GM18519 (cell line): Measurements from ENCODE around the gene CLDN3.

Experiments used
- ATAC-seq: cut with Tn5 transposase; IDR thresholded peaks from one replicate; pipeline ENCODE4 v1.9.1; 2021; ENCODE audit warnings: mild to moderate bottlenecking, moderate library complexity; ENCODE audit not compliant: unreplicated experiment, low FRiP score

Gene CLDN3

GRCh38 chr7:73773700-73774517 lies 3.8 kb upstream of the CLDN3 start:
- no peak for ATAC-seq

DNA sequence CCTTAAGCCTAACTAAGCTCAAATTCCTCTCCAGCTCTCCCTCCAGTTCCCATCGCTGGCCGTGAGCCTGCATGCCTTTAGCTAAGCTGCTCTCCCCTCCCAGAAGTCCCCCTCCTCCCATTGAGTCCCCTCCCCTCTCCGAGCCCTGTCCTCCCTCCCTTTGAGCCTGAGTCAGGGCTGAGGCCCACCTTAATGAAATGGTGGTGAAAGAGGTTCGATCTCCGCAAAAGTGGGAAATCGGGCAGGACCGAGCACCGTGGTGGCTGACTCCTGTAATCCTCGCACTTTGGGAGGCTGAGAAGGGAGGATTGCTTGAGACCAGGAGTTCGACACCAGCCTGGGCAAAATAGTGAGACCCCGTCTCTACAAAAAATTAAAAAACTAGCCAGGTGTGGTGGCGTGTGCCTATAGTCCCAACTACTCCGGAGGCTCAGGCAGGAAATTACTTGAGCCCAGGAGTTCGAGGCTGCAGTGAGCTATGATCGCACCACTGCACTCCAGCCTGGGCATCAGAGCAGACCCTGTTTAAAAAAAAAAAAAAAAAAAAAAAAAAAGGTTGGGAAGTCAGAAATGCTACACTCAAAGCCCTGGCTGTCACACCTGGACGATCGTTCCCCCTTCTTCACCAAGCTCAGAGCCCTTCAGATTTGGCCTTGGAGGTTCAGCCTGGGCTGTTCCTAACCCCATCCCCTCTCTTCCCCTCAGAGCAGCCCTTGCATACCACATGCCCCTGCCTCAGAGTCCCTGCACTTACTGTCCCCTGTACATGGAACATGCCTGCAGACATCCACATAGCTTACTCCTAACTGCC lies 995 bp upstream of the CLDN3 start:
- ATAC-seq: no peak

DNA sequence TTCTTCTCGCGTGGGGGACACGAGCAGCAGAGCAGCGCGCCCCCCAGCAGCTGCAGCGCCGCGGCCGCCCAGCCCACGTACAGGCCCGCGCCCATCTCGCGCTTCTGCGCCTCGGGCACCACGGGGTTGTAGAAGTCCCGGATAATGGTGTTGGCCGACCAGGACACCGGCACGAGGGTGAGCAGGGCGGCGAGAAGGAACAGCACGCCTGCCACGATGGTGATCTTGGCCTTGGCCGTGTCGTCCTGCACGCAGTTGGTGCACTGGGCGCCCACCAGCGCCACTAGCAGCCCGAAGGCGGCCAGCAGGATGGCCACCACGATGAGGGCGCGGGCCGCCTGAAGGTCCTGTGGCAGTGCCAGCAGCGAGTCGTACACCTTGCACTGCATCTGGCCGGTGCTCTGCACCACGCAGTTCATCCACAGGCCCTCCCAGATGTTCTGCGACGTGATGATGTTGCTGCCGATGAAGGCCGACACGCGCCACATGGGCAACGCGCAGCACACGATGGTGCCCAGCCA lies 529 bp downstream of the CLDN3 start:
- ATAC-seq: no peak

- ATAC-seq: no peak
These were observed 1.2 kb downstream of the CLDN3 start for GRCh38 chr7:73768641-73769480.

GRCh38 chr7:73766556-73767229 lies 3.4 kb downstream of the CLDN3 start:
- ATAC-seq: no peak

DNA sequence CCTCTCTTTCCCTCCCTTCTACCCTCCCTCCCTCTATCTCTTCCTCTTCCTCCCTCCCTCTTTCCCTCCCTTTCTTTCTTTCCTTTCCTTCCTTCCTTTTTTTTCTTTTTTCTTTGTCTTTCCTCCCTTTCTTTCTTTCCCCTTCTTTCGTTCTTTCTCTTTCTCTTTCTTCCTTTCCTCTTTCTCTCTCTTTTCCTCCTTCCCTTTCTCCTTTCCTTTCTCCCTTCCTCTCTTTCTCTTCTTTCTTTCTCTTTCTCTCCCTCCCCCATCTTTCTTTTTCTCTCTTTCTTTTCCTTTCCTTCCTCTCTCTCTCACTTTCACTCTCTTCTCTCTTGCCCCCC lies 7.4 kb downstream of the CLDN3 start:
- no peak for ATAC-seq

GRCh38 chr7:73761854-73762658 lies 8.0 kb downstream of the CLDN3 start:
- no peak for ATAC-seq

DNA sequence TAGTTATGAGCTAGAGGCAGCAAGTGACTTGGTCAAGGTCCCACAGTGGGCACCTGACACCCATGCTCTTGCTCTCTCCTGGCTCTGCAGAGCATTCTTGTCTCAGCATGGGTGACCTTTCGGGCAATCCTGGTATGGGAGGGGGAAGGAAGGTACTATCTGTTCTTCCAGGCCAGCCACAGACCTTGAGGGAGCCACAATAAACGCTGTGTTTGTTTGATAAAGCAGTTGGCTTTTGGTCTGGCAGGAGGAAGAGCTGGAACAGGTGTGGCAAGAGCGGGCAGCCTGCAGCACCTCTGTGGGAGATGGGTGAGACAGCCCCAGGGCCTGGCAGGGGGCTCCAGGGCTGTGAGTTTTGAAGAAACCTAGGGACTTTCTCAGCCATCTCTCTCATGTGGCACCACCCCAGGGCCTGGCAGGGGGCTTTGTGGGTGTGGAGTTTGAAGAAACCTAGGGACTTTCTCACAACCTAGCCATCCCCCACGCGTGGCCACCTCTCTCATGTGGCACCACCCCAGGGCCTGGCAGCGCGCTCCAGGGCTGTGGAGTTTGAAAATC lies 11.4 kb downstream of the CLDN3 start:
- ATAC-seq: no peak

- no peak for ATAC-seq
These were observed 19.9 kb downstream of the CLDN3 start for GRCh38 chr7:73749931-73750776.

GRCh38 chr7:73746378-73746777 lies 23.7 kb downstream of the CLDN3 start:
- no peak for ATAC-seq

GRCh38 chr7:73742753-73743641 lies 27.1 kb downstream of the CLDN3 start:
- ATAC-seq: no peak

- no peak for ATAC-seq
These were observed 27.7 kb downstream of the CLDN3 start for GRCh38 chr7:73742338-73742752.

DNA sequence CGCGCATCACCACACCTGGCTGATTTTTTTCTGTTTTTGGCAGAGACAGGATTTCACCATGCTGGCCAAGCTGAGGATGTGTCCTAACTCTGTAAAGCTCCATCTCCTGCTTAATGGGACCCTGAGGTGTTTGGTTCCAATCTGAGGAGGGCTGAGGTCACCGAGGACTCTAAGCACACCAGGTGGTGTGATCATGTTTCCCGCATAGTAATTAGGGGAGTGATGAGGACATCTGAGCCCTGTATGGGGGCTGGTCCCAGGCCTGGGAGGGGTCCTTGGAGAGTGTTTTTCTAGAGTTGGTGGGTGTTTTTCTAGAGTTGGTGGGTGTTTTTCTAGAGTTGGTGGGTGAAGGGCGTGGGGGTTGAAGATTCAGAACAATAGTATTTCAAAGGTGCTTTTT lies 28.5 kb downstream of the CLDN3 start:
- ATAC-seq: no peak

- no peak for ATAC-seq
These were observed 29.3 kb downstream of the CLDN3 start for GRCh38 chr7:73740771-73741170.

GRCh38 chr7:73740212-73740611 lies 29.9 kb downstream of the CLDN3 start:
- ATAC-seq: no peak

DNA sequence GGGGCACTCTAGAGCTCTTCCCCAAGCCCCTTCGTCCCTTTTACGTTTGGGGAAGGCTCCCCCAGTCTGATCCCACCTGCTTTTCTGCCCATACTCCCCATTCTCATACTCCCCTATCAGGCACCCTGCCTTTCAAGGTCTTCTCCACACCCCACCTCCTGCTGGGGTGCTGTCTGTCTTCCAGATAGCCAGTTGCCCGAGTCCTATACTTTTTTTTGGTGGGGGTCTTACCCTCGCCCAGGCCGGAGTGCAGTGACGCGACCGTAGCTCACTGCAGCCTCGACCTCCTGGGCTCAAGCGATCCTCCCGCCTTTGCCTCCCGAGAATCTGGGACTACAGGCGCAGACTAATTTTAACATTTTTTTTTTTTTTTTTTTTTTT lies 30.7 kb downstream of the CLDN3 start:
- no peak for ATAC-seq
